Endodermal cell (in vitro differentiated cells): ENCODE results near the gene OPHN1. TPM values are rescaled to one million over a fixed set of nuclear protein-coding genes. Genes with fewer than 3 reads are reported as not detected.

Experiments
- DNase-seq: peaks from one replicate; pipeline ENCODE4 v3.0.0-alpha.2; 2017
- H3K27ac ChIP-seq: 2 replicates; pipeline ENCODE4 v1.5.1; 2013; ENCODE audit warnings: mild to moderate bottlenecking, low read depth, low read length, moderate library complexity
- H3K27me3 ChIP-seq: 2 replicates; pipeline ENCODE4 v1.6.1; 2013; ENCODE audit warnings: mild to moderate bottlenecking, low read length, moderate library complexity; ENCODE audit not compliant: insufficient read depth, control insufficient read depth, poor library complexity, severe bottlenecking
- H3K36me3 ChIP-seq: 2 replicates; pipeline ENCODE4 v1.7.0; 2013; ENCODE audit warnings: mild to moderate bottlenecking, low read length, moderate library complexity; ENCODE audit not compliant: control insufficient read depth, insufficient read depth
- H3K4me1 ChIP-seq: one replicate; pipeline ENCODE4 v1.7.0; 2013; ENCODE audit warnings: low read length; ENCODE audit not compliant: control insufficient read depth, insufficient read depth
- H3K4me3 ChIP-seq: 2 replicates; pipeline ENCODE4 v1.5.1; 2013; ENCODE audit warnings: mild to moderate bottlenecking, low read length, moderate library complexity
- H3K9ac ChIP-seq: 2 replicates; pipeline ENCODE4 v1.6.1; 2013; ENCODE audit warnings: mild to moderate bottlenecking, low read length, moderate library complexity; ENCODE audit not compliant: poor library complexity, severe bottlenecking; ENCODE audit errors: extremely low read depth
- H3K9me3 ChIP-seq: 2 replicates; pipeline ENCODE4 v1.6.1; 2013; ENCODE audit warnings: mild to moderate bottlenecking, low read length, moderate library complexity; ENCODE audit not compliant: control insufficient read depth
- H3K27ac Mint-ChIP-seq: 2 replicates; pipeline ENCODE4 v1.8.0; 2020; ENCODE audit warnings: mixed read lengths
- H3K27me3 Mint-ChIP-seq: 2 replicates; pipeline ENCODE4 v1.8.0; 2021; ENCODE audit warnings: mild to moderate bottlenecking, mixed read lengths; ENCODE audit not compliant: insufficient read depth
- H3K36me3 Mint-ChIP-seq: 2 replicates; pipeline ENCODE4 v1.8.0; 2020; ENCODE audit warnings: low read depth, mixed read lengths
- H3K4me1 Mint-ChIP-seq: 2 replicates; pipeline ENCODE4 v1.8.0; 2020; ENCODE audit warnings: mixed read lengths
- H3K4me3 Mint-ChIP-seq: 2 replicates; pipeline ENCODE4 v1.8.0; 2020; ENCODE audit warnings: mild to moderate bottlenecking, moderate library complexity, mixed read lengths
- H3K9me3 Mint-ChIP-seq: 2 replicates; pipeline ENCODE4 v1.8.0; 2020; ENCODE audit warnings: mild to moderate bottlenecking, mixed read lengths
- CTCF ChIP-seq: fragments of 200-600 bp; sonication (generic); conservative IDR thresholded peaks from 2 replicates; pipeline ENCODE4 v1.5.0; 2021; ENCODE audit warnings: antibody characterized with exemption, mild to moderate bottlenecking
- whole genome bisulfite sequencing, 2 experiments: methylation state at CpG; one replicate each; pipeline versions ENCODE4 v1.1.5 to v1.1.7; 2013; ENCODE audit warnings: missing lambda C conversion rate in 2 of 2, mixed read lengths in 1 of 2; ENCODE audit not compliant: insufficient coverage in 1 of 2, insufficient read length in 1 of 2; 5-methylcytosine and 5-hydroxymethylcytosine counted together
- total RNA-seq, 2 donors: library from RNA; stranded (reverse); fragmentation: NEBNext Ultra II Directional in 1 of 2; extraction: Animal tissue kit (Norgen Biotek cat#: 25700) in 1 of 2; gene quantifications; 2 replicates in 1 of 2; 3 replicates in 1 of 2; pipeline ENCODE4 v1.2.1, GENCODE V29; 2021

OPHN1 gene
- total RNA-seq, 2 donors from 2014 or later: 2.9 to 5.0 TPM

DNA sequence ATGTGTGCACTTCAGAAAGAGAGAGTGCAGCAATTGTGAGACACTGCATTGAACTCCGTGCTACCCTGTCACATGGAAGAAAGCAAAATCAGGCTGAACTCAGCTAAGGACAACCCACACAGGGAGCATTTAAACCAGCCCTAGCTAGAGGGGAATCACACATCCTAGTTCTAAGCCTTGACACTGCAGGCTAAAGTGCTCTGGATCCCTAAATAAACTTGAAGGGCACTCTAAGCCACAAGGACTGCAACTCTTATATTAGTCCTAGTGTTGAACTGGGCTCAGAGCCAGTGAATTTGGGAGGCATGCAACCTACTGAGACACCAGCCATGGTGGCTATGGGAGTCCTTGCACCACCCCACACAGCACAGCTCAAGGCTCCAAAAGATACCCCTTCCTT, 311.9 kb downstream of the OPHN1 start:
- Histone ChIP-seq H3K27ac (no peak overlapping the region), H3K36me3 (no peaks in the 10 kb centered on the region), H3K27me3 (no peaks in the 10 kb centered on the region), H3K9me3 (no peaks in the 10 kb centered on the region), H3K4me1 (no peaks in the 10 kb centered on the region), H3K4me3 (no peak overlapping the region), H3K9ac (no peak overlapping the region)
- Mint-ChIP-seq H3K27me3 (no peaks in the 10 kb centered on the region), H3K36me3 (no peaks in the 10 kb centered on the region), H3K27ac (no peak overlapping the region), H3K4me1 (peaks cover 2% of the 10 kb centered on the region), H3K4me3 (no peak overlapping the region), H3K9me3 (peaks cover 22% of the 10 kb centered on the region)
- no peak for DNase-seq
- TF ChIP-seq CTCF: no peak
- 78 to 80% methylated on average over 1 of the region's 1 CpG for WGBS, 2 experiments

GRCh38 chrX:68115371-68115770, 317.9 kb downstream of the OPHN1 start:
- Histone ChIP-seq H3K4me3 (no peak overlapping the region), H3K27ac (no peak overlapping the region), H3K4me1 (no peaks in the 10 kb centered on the region), H3K9ac (no peak overlapping the region), H3K27me3 (no peaks in the 10 kb centered on the region), H3K9me3 (no peaks in the 10 kb centered on the region), H3K36me3 (no peaks in the 10 kb centered on the region)
- H3K36me3 Mint-ChIP-seq: no peaks in the 10 kb centered on the region
- H3K27ac Mint-ChIP-seq: no peak overlapping the region
- DNase-seq: no peak
- peaks cover 33% of the 10 kb centered on the region for H3K9me3 Mint-ChIP-seq
- peaks cover 2% of the 10 kb centered on the region for H3K4me1 Mint-ChIP-seq
- no peak for TF ChIP-seq CTCF
- H3K27me3 Mint-ChIP-seq: no peaks in the 10 kb centered on the region
- H3K4me3 Mint-ChIP-seq: no peak overlapping the region

DNA sequence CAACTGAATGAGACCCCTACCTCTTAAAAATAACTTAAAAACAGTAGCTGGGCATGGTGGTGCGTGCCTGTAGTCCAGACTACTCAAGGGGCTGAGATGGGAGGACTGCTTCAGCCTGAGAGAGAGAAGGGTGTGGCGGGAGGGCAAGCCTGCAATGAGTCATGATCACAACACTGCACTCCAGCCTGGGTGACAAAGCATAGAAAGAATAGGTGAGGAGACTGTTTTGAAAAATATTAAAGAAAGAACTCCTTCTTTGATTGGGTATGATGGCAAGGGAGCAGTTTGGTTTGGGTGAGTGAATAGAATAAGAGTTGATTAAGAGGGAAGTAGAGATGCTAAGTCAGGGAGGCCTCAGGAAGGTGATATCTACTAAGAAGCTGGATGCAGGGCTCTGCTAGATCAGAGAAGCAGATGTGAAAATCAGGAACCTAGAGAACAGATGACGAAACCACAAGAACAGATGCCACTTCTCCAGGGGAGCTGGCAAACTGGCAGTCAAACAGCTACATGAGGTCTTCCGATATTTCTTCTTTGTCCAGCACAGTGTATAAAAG, 318.6 kb downstream of the OPHN1 start:
- Mint-ChIP-seq H3K4me1 (peaks cover 2% of the 10 kb centered on the region), H3K27ac (no peak overlapping the region), H3K27me3 (no peaks in the 10 kb centered on the region), H3K9me3 (peaks cover 33% of the 10 kb centered on the region), H3K36me3 (no peaks in the 10 kb centered on the region), H3K4me3 (no peak overlapping the region)
- no peaks in the 10 kb centered on the region for H3K36me3 ChIP-seq
- 90% methylated on average over 3 of the region's 4 CpGs; no CpG with 5 or more reads in 1 of the 2 experiments for WGBS, 2 experiments
- no peak overlapping the region for H3K4me3 ChIP-seq
- H3K9ac ChIP-seq: no peak overlapping the region
- no peaks in the 10 kb centered on the region for H3K4me1 ChIP-seq
- DNase-seq: no peak
- H3K27ac ChIP-seq: no peak overlapping the region
- no peak for TF ChIP-seq CTCF
- H3K9me3 ChIP-seq: no peaks in the 10 kb centered on the region
- no peaks in the 10 kb centered on the region for H3K27me3 ChIP-seq
